NCI-H2029 treated with DMSO at 0.1 percent for 48 hours (cell line): Measurements from ENCODE around the gene MRGPRX2.

Source experiments
- DNase-seq: peaks from one replicate; lab custom pipeline; 2025; lab: John Stamatoyannopoulos, UW

The MRGPRX2 gene

DNA sequence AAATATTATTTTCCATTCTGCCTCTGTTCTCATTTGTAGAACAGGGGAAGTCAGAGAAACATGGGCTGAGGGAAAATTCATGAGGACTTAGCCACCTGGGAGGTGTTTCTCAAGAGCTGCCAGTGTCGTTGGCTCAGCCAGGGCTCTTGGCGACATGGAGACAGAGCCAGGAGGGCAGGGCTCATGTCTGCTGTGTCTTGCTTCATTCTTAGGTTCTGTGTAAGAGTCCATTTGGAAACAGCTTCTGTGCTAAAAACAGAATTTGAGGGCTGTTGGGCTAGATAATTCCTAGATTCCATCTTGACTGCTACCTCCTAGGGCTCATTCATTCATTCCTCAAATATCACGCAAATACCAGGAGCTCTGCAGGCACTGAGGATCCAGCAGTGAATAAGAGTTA lies 15.1 kb upstream of the MRGPRX2 start:
- no peak for DNase-seq

DNA sequence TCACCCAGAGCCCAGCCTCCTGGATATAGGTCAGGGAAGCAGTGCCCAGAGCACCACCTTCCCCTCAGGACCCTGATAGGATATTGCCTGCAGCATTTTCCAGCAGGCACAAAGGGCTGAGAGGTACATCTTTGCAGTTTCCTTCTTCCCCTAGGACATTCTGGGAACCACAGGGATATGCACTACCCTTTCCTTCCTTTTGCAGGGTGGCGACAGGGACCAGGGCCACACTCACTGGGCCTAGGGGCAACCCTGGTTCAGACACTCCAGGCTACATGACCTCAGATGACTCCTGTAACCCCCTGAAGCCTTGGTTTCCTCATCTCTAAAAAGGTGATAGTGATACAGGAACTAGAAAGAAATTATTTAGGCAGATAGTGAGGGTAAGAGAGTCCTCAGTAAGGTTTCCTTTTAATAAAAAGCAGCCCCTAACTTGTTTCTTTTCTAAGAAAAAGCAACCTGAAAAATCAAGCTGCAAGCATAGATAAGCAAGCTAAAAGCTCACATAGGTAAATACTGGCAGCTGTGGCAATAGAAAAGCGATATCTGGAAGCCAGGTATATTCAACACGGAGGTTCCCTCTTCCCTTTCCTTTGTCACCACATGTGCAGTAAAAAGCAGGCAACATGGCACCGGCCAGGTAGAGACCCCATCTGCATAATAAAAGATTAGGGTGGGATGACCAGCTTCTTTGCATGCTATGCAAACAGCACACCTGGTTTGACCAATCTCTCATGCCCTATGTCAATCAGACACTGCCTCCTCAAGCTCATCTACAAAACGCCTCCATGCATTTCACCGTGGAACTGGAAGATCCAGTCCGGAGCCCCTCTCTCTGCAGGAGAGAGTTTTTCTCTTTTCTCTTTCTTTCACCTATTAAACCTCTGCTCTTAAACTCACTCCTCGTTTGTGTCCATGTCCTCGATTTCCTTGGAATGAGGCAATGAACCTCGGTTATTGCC lies 13.2 kb upstream of the MRGPRX2 start:
- peak; percentile 58 for DNase-seq

DNA sequence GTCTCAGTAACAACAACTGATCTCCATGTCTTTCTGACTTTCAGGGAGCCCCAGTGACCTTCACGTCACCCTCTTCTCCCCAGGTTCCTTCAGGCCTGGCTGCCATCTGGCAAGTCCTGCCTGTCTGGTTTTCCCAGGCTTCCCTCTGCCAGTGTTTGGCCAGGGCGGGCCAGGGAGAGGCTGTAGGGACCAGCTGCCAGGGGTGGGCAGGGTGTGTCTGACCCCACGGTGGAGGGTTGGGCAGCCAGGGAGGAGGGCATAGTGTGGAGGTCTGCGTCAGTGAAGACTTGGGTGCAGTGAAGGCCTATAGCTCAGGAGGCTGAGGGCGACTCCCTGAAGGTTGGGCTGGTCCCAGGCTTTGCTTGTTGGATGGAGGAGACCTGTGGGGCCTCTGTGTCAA lies 11.9 kb upstream of the MRGPRX2 start:
- no peak for DNase-seq

DNA sequence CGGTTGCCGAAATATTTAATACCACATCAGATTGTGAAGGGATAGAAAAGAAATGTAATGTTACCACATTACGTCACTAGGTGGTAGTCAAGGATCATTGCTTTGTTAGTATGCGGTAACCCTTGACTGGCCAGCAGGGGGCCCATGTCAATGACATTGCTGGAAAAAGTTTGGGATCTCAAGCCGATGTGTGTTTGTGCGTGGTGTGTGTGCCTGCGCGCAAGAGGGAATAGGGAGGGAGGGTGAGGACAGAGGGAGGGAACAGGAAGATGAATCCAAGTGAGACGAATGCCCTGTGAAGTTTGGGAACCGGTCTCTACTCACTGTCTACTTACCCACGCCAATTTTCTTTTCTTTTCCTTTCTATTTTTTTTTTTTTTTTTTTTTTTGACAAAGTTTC lies 10.7 kb upstream of the MRGPRX2 start:
- DNase-seq = peak; percentile 85

DNA sequence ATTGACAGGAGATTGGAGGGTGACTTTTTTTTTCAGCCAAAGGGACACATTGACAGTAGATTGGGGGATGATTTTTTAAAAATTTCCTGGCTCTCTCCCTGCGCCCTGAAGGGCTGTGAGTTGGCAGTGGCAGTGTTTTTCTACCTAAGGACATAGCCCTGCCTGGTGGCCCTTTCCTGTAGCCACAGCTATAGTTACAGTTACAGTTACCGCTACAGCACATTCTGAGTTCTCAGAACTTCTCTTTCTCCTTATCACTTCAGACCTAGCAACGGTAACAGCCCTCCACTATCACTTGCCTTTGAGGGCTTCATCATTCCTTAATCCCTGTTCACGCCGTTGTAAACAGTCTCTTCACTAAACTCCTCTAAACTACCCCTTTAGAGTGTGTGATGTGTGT lies 684 bp downstream of the MRGPRX2 start:
- no peak for DNase-seq

DNA sequence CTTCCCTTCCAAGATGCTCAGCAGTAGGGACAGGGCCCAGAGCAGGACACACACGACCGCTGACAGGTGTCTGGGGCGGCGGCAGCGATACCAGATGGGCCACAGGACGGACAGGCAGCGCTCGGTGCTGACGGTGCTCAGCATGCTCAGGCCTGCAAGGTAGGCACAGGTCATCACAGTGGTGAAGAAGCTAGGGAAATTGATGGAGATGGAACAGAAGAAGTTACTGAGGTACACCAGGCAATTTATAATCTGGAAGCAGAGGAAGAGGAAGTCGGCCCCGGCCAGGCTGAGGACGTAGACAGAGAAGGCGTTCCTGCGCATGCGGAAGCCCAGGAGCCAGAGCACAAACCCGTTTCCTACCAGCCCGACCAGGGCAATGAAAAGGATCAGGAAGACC lies 4.6 kb downstream of the MRGPRX2 start:
- DNase-seq = no peak

DNA sequence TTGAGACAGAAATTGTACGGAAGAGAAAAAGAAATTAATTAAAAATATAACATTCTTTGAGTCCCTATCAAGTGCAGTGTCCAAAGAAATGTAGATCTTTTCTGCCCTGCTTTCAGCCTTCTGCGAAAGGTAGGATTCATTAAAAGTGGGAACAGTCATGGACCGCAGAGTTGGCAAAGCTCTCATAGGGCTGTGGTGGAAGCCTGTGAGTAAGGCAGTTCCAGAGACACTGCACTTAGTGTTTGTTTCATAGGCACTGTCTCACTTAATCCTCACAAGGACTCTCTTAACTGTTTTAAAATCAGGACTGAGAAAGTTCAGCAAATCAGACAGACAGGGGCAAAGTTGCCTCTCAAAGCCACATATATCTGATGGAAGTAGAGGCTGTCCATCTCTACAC lies 5.5 kb downstream of the MRGPRX2 start:
- no peak for DNase-seq

DNA sequence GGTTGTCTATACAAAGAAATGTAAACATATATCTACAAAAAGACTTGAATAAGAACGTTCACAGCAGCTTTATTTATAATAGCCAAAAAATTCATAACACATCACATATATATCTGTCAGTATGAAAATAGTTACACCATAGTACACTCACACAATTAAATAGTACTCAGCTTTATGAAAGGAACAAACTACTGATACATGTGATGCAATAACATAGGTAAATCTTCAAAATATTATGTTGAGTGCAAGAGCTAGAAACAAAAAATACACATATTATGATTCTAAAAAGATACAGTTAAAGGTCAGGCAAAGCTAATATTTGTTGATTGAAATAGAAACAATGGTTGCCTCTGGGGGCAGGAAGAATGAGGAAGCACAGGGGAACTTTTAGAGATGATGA lies 6.6 kb downstream of the MRGPRX2 start:
- no peak for DNase-seq

DNA sequence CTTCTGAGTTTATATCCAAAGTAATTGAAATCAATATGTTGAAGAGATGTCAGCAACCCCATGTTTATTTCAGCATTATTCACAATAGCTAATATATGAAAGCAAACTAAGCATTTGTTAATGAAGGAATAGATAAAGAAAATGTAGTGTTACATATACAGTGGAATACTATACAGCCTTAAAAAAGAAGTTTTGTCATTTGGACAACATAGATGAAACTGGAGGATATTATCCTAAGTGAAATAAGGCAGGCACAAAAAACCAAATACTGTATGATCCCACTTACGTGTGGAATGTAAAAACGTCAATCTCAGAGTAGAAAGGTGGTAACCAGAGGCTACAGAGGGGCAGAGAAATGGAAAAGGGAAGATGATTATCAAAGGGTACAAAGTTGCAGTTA lies 10.2 kb downstream of the MRGPRX2 start:
- DNase-seq = no peak

DNA sequence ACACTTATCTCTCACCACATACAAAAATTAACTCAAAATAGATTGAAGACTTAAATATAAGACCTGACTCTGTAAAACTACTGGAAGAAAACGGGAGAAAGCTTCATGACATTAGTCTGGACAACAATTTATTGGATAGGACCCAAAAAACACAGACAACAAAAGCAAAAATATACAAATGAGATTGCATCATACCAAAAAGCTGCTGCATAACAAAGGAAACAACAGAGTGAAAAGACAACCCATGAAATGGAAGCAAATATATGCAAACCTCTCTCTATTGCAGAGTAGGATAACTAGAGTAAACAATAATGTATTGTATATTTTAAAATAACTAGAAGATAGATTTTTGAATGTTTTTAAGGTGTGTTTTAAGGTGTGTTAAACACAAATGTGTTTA lies 11.2 kb downstream of the MRGPRX2 start:
- DNase-seq = no peak

DNA sequence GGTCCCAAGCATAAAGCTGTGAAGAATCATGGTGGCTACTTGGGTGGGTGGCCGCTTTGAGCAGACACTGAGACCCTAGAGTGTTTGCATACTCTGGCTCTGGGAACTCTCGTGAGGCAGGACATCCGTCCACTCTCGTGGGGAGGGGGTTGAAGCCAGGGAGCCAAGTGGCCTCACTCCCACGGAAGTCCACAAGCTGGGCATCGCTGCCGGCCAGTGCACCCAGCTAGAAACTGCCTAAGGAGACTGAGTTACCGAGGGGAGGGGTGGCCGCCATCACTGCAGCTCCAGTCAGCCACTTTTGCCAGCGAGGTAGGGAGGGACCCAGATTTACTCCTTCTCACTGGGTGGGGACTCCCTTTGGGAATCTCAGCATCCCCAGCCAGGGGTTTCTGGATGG lies 20.5 kb downstream of the MRGPRX2 start:
- no peak for DNase-seq

DNA sequence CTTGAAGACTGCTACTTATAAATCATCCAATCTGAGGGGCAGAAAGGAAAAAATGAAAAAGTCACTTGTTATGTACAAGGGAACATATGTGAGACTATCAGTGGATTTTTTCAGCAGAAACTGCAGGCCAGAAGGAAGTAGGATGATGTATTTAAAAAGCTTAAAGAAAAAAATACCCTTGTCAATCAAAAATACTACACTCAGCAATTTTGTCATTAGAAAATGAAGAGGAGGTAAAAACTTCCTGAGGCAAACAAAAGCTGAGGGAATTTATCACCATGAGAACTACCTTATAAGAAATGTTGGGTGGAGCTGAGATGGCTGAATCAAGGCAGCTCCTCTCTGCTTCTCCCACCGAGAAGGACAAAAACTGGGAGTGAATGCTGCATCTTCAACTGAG lies 21.1 kb downstream of the MRGPRX2 start:
- DNase-seq = no peak

DNA sequence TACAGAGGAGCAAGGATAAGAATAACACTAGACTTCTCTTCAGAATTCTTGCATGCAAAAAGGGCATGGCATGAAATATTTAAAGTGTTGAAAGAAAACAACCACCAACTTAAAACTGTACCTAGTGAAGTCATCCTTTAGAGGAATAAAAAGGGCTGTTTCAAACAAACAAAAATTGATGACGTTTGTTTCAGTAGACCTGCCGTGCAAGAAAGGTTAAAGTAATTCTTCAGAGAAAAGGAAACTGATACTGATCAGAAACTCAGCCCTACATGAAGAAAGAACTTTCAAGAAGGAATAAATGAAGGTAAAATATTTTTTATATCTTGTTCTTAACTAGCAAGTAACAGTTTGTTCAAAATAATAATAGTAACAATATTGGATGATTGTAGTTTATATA lies 27.5 kb downstream of the MRGPRX2 start:
- no peak for DNase-seq

DNA sequence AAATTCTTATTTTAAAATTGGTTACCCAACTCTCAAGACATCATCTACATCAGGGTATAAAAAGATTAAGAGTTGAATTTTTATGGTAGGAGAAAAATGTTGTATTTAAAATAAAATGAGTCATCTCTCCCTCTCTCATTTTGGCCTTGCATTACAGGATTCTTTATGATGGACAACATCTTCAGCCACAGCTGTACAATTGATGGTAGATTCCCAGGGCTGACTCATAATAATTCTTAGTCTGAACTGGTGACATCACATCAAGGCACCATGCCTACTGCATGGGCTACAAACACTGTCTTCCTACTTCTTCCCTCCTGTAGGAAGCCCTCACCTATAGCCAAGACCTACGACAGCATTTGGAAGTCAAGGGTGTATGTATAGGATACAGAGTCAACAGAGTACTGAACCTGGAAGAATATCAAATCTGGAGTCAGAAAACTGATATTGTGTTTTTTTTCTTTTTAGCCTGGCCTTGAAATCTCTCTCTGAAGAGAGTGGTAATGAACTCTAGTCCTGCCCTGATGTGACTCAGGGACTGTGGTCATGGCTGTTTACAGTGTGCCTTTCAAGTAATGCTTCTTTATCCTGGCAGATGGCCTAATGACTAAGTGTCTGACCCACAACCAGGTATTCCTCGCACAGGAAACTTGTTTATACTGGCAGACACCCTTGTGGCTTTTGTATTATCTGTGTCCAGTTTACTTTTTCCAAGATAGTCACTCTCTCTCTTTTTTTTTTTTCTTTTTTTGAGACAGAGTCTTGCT lies 32.5 kb downstream of the MRGPRX2 start:
- DNase-seq = peak; percentile 53

DNA sequence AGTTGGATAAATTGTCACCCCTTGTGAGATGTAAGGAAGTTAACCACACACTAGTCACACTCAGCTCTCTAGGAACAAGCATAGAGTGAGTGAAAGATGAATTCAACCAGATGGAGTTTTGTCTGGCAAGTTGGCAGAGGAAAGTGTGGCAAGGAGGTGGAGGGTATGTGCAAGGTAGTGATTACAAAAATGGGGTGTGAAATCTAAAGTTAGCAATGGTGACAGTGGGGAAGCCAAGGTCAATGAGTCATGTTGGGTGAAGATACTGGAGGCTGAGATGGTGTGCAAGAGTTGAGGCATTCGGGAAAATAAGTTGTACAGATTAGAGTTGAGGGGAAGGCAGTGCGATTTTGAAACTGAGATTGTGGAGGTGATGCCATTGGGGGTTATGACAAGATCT lies 33.7 kb downstream of the MRGPRX2 start:
- no peak for DNase-seq

DNA sequence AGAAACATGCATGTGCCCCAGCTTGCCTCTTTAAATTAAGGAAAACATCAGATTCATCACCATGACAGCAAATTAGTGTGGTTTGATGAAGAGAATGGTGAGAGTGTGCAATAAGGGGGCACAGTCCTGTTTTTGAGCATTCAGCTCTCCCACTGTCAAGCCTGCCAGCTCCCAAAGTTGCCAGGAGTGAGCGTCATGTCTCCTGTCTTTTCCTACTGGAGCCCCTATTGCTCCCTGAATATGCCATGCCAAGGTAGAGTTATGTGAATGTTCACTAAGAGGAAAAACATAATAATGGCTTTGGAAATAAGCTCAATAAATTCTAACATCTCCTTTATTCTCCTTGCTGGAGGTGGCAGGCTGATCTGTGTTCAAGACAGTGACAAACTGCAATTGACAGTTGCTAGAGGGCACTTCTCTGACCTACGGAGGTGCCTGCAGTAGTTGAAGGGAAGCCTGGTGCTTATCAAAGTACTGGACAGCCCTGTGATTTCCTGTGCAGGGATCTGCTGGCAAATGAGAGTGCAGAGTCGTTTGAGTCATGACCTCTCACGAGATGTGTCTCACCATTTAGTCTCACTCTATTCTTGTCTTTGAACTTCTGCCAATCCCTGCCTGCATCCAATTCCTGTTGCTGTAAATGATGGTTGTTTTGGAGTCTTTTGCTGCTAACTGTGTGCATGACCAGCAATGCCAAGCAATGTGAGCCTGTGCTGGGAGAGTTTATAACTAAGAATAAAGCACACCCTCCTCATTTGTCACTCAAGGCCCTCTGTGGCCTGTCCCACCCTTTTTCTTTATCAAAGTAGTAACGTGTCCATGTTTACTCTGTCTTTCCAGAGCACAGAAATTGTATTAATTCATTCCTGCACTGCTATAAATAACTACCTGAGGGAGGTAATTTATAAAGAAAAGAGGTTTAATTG lies 34.8 kb downstream of the MRGPRX2 start:
- DNase-seq = no peak

DNA sequence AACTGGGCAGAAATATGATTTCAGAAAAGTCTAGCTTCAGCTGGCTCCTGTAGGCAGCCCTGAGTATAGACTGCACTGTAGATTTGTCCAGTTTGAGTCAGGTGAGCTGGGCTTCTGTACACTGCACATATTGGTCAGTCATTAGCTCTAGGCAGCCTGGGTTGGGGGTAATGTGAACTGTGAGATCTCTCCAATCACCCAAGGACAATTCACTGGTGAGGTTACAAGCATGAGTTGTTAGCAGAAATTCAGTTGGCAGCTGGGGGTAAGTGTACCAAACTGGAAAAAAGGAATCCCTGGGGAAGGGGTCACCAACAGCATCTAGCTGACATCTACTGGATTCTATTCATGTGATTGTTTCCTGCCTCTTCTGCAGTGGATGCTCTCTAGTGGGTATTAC lies 39.7 kb downstream of the MRGPRX2 start:
- DNase-seq = no peak

DNA sequence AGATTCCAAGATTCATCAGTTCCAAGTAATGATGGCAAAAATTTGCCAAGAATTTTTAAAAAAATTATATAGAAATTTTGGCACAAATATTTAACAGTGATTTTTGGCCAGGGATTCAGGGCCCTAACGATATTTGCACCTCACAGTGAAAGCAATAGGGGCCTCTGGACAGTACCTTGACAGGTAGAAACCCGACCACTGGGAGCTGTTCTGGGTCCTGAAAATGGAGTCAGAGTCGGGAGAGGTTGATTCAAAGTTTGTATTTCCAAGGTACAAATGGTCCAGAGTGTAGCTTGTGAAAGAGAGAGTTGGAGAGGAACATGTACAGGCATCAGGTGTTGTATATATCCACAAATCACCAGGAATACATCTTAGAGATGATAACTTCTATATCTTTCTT lies 41.6 kb downstream of the MRGPRX2 start:
- DNase-seq = no peak

DNA sequence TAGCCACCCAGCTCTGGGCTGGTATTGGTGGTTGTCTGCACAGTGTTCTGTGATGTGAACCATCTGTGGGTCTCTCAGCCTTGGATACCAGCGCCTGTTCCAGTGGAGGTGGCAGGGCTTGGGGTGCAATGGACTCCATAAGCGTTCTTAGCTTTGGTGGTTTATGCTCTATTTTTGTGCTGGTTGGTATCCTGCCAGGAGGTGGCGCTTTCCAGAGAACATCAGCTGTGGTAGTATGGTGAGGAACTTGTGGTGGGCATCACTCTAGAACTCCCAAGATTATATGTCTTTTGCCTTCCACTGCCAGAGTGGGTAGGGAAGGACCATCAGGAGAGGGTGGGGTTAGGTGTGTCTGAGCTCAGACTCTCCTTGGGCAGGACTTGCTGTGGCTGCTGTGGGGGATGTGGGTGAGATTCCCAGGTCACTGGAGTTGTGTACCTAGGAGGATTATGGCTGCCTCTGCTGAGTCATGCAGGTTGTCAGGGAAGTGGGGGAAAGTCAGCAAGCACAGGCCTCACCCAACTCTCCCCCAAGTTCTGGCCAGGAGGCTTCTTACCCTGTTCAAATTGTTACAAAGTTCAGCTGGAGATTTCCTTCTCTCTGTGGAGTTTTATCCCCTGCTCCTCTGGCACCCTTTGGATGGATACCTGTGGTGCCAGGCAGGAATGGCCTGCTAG lies 47.2 kb downstream of the MRGPRX2 start:
- DNase-seq = no peak

DNA sequence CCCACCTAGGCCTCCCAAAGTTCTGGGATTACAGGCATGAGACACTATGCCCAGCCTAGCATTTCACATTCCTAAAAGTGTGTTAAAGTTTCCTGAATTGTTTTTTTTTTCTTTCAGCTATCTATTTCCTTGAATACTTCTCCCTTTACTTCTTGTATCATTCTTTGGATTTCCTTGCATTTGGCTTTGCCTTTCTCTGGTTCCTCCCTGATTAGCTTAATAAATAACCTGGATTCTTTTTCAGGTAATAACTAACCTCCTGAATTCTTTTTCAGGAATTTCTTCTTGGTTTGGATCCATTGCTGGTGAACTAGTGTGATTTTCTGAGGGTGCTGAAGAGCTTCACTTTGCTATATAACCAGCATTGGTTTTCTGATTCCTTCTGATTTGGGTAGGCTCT lies 47.9 kb downstream of the MRGPRX2 start:
- no peak for DNase-seq
